Stimulated activated naive CD8-positive, alpha-beta T cell treated with anti-CD3 and anti-CD28 coated beads, Interleukin-15, Interleukin-2, amounts not matched to agents 100 U/mL and 50 U/mL, for 24 hours (primary cell): Measurements from ENCODE around the gene KRT35.

Experiments used
- ATAC-seq: fragments of 150-1000 bp; cut with Tn5 transposase; one replicate; pipeline ENCODE4 v1.10.0; 2021
- DNase-seq: peaks from one replicate; pipeline ENCODE4 v3.0.0; 2021

Gene KRT35

DNA sequence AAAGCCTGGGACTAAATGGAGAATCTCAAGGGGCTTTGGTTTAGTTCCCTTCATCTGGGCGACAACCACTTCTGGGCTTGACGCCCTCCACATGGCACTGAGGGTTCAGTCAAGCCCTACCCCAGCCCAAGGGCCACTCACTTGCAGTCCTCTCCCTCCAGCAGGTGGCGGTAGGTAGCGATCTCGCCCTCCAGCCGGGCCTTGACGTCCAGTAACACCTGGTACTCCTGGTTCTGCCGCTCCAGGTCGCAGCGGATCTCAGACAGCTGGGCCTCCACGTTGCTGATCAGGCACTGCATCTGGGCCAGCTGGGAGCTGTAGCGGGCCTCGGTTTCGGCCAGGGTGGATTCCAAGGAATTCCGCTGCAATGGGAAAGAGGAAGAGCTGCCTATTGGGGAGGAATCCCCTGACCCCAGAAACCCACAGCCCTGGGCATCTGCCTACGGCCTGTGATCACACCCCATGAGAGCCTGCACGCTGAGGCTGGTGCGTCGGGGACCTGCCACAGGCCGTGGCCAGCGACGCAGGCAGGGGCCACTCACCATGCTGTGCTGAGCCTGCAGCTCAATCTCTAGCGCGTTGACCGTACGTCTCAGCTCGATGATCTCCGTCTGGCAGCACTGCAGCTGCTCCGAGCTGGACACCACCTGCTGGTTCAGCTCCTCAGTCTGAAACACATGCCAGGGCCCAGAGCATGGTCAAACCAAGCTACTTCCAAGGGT, 6.0 kb upstream of the KRT35 start:
- no peak for ATAC-seq

DNA sequence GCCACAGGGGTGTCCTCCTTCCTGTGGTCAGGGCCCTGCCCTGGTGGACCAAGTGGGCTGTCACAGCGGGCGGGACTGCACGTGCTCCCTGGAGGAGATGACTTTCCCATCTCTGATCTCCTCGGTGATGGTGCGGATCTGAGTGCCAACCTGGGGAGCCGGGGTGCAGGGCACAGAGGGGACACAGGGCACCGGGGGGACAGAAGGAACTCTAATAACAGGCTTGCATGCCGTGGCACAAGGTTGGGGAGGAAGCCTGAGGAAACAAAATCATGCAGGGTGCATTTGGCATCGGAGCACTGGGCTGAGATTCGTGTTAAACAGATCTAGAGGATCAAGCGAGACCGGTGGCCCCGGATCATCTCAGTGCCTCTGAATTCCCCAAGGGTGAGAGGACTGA, 5.4 kb upstream of the KRT35 start:
- no peak for ATAC-seq

More for the DNA sequence above, 6.0 kb upstream of the KRT35 start:
- DNase-seq, result peak; percentile 67

DNA sequence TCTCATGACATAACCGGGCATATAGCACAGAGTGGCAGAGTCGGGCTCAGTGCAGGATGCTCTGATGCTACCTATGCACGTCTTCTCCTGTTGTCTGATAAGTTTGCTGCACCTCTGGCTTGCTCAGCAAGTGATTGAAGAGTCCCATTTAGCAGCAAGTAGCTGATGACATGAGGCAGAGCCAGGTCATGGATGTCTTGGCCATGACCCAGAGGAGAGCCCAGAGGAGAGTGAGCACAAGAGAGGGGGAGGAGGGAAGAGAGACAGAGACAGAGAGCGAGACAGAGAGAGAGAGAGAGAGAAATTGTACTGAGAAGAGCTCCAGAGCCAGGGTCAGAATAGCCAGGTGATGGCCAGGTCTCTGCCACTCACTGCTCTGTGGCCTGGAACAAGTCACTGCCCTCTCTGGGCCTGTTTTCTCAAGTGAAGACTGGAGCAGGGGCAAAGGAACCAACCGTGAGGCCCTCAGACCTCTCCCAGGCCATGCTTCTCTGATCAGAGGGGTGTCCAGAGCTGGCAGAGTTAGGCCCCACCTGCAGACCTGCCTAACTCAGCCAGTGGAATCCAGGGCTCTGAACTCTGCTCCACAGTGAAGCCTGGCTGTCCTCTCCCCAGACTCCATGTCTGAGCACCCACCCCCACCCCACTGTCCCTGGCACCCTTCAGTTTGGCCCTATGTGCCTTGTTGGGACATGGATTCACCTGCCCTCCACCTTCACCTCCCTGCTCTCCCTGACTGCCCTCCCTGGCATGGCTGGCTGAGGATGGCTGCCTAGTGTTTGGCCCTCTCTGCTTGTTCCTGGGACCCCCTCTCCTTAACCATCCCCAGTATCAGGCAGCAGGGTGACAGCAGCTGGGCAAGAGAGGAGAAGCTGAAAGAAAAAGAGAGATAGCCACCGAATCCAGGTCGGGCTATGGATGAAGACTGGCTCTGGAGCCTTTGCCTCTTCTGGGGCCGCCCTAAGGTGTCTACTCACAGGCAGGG, 4.3 kb upstream of the KRT35 start:
- no peak for ATAC-seq
- DNase-seq, result no peak

More for the DNA sequence above, 5.4 kb upstream of the KRT35 start:
- no peak for DNase-seq

DNA sequence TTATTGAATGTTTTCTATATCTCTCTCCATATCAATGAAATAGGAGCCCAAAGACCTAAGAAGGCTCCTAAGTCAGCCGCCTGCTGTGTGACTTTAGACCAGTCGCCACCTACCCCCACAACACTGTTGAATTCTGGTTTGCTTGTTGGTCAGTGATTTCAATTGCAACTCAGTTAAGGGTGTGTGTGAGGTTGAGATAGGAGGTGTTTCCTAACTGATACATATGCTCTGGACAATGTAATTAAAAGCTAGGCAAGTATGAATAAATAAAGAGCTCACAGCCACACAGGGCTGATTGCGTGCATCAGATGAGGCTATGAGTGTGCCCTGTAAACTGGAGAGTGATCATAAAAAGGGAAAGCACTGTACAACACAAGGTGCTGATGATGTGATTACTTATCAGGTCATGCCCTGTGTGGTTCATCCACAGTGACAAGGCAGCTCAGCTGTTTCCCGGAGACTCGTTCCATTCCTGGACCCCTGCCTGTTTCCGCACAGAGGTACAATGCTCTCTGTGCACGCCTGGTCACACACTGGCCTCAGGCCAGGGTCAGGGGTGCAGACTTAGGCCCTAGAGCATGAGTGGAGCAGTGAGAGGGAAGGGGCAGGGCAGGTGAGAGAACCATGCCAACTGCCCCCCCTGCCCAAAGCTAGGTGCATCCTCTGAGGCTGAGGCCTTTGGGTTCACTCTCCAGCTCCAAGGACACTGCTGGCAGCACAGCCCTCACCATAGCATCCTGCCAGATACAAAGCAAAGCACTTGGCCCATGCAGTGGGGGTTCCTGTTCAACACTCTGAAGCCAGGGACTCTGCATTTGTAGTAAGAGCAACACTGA, 3.3 kb upstream of the KRT35 start:
- no peak for ATAC-seq
- no peak for DNase-seq

DNA sequence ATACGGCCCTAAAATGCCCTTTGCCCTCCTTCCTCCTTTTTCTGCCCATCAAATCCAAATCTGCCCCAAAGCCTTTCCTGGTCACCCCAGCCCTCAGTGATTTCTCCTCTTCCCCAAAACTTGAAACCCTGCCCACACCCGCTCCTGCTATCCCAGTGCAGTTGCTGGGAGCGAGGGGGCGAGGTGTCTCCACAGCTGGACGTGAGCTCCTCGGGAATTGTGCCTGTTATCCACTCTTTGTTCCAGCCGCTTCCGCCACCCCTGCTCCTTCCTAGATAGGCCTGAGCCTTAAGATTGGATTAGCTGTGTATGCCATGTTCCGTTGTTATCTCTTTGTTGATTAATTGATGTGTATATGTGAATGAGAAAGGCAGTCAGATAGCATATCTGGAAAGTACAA, 2.6 kb upstream of the KRT35 start:
- ATAC-seq (no peak), DNase-seq (no peak)

DNA sequence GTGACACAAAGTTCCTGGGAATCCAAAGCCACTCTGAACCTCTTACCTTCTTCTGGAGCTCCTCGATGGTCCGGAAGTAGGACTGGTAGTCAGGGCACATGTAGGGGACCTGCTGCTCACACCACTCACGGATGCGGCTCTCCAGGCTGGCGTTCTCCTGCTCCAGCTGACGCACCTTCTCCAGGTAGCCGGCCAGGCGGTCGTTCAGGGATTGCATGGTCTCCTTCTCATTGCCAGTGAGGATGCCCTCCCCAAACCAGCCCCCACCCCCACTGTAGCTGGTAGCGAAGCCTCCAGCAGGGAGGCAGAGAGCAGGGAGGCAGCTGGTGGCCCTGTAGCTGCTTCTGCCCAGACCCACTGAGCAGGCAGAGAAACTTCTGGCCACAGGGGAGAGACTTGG, 370 bp downstream of the KRT35 start:
- ATAC-seq (no peak), DNase-seq (no peak)

DNA sequence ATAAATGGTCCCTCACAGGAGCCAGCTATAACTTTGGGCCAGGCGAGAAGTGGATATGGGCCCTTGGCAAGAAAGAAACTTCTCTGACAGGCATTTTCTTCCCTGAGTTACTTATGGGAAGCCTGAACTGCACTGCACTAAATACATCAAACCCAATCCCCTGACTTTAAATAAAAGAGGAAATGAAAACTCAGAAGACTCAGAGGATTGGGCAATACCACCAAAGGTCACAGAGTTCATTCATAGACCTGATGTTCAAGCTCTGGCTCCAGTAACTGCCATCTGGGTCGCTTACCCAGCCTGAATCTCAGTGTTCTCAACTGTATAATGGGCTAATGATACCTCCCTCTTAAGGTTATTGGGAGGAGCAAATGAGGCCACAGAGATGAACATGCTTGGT, 815 bp downstream of the KRT35 start:
- no peak for ATAC-seq

DNA sequence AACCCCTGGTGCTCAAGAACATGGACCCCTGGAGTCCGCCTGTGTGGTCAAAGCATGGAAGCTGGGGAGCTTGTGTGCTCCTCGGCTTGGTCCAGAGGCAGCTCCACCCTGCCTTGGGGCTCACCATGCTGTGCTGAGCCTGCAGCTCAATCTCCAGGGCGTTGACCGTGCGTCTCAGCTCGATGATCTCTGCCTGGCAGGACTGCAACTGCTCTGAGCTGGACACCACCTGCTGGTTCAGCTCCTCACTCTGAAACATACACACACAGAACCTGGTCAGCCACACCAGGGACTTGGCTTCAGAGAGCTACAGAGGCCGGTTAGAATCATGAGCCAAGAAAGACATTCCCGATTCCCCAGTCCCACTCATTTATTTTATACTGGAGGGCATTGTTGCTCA, 2.7 kb downstream of the KRT35 start:
- no peak for ATAC-seq
- DNase-seq, result no peak

More for the DNA sequence above, 815 bp downstream of the KRT35 start:
- no peak for DNase-seq

DNA sequence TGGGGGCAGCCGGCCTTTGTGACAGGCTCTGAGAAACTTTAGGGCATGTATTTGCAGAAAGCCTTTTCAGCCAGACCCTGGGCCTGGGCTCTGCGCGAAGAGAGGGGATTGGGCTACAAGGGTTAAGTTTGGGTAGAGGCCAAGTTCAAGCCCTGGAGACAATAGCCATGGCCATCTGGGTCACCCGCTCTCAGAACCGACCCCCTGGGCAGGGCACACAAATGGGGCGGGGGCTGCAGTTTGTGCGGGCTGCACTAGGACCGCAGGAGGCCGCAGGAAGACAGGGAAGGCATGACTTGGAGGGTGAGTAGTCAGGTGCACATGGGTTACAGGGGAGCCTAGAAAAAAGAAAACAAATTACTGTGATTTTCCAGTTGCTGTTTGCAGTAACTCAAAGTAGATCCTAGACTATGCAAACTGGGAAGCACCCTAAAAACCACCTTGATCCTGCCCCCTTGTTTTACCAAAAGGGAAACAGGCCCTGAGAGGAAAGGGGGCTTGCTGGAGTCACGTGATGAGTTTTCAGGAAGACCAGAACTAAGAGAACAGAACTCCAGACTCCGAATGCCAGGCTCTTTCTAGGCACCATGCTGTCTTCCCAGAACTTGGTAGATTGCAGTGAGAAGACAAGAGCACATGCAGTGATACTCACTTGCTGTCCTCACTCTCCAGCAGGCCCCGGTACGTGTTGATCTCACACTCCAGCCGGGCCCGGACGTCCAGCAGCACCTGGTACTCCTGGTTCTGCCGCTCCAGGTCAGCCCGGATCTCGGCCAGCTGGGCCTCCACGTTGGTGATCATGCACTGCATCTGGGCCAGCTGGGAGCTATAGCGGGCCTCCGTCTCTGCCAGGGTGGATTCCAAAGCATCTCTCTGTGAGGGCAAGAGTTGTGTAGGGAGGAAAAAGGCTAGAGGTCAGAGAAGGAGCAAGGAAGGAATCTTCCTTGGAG, 3.8 kb downstream of the KRT35 start:
- DNase-seq (no peak), ATAC-seq (no peak)

DNA sequence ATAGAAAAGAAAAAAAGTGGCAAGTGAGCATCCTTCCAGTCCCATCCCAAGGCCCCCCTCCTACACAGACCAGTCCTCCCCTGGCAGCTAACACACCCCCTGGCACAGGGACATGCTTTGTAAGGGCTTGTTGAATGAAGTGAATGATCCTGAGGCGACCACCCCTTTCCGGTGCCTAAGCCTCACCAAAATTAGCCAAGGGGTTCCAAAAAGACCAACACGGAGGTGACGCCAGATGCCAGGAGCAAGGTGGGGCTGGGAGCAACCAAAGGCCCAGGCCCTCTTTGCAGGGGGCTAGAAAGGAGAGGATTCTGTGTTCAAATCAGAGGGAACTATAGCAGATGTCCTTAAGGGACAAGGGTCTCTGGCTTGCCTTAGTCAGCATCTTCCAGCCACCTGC, 5.5 kb downstream of the KRT35 start:
- DNase-seq (no peak), ATAC-seq (no peak)

DNA sequence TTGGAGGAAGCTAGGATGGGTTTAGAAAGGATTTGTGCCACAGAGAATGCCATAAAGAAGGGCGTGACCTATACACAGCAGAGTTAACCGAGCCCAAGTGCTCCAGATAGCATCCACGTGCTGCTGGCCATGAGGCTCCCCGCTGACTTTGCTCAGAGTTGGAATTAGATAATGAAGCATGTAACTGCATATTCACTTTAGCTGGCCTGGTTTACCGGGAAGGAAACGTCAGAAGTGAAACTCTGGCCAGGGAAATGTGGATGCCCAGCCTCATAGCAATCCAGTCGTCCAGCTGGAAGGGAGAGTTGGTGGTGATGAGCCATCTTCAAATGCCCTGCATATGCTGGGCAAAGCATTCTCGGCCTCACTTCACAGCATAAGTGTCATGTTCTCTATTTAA, 6.1 kb downstream of the KRT35 start:
- DNase-seq, result no peak
- ATAC-seq, result no peak

DNA sequence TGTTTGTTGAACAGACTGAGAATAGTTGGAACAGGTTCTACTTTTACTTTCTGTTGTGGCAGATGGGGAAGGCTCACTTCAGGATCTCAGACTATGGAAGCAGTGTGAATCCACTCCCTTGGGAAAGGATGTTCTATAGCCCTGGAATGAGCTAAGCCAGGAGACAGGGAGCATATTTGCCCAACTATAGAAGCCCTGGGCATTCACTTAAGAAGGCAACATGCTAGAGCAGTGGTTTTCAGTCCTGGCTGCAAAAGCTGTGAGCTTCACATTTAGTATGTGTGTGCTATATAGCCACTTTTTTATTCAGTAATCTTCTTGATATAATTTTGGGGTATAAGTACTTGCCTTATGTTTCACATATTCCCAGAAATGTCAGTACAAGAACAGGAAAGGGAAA, 12.6 kb downstream of the KRT35 start:
- DNase-seq (no peak), ATAC-seq (no peak)

DNA sequence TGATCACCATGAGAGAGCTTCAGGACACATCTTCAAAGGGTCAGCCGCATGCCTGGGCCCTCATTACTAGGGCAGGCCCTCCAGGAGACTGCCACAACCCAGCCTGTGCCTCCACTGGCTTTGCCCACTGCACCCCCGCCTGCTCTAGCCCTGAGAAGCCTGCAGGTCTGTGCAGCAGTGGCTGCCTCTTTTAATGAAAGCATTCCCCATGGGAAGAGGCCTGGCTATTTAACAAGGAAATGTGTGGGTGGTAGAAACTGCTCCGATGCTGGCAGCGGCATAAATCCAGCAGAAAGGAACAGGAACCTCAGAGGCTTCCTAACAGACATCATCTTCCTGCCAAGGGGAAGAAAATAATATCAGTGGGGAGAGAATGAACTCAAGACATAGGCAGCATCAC, 13.4 kb downstream of the KRT35 start:
- ATAC-seq (no peak), DNase-seq (no peak)

DNA sequence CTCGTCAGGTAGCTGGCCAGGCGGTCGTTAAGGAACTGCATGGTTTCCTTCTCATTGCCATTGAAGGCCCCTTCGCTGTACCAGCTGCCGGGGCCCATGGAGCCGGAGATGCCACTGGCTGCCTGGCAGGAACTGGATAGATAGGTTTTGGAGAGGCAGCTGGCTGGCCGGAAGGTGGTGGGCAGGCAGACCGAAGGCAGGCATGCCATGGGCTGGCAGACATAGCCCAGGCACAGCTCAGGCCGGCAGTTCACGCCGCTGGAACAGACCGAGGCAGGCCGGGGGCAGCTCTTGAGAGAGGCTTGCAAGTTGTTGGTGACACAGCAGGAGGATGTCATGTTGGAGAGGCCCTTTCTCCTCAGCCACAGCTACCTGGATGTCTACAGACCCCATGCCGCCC, 14.0 kb downstream of the KRT35 start, which contains the start of gene KRT32:
Gene KRT32, minus strand, starts transcription at position 399 of the 400 bp plus-strand sequence. Its CDS starts 61 bp downstream, at position 338.
- ATAC-seq, result no peak
- no peak for DNase-seq

DNA sequence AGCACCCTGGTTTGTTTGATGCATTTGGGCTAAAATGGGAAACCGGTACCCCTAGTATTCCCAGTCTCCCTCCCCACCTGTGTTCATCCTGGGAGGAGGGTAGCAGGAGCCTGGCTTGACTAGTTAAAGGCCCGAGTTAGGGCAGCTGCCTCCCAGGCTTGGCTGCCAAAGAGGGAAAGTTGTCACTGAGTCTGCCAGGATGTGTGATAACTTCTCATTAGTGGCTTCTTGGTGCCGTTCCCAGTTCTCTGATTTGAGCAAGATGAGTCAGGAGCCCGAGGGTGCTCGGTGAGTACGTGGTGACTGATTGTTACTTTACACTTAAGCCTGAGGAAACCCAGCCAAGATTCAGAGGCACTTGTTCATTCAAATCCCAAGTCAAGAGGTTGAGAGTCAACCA, 16.3 kb downstream of the KRT35 start:
- DNase-seq, result no peak
- no peak for ATAC-seq

DNA sequence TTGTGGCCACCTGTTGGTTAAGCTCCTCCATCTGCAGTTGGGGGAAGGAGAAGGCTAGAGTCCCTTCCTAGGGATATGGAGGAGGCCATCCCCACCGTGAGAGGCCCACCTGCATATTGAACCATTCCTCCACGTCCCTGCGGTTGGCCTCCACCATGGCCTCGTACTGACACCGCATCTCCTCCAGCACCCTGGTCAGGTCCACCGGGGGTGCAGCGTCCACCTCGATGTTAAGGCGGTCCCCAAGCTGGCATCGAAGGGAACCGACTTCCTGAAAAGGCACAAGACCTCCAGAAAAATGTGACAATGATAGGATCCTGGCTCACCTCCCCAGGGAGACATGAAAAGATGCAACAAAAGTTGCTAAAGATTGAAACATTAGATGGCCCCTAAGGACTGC, 16.8 kb downstream of the KRT35 start:
- no peak for ATAC-seq
- DNase-seq, result no peak

DNA sequence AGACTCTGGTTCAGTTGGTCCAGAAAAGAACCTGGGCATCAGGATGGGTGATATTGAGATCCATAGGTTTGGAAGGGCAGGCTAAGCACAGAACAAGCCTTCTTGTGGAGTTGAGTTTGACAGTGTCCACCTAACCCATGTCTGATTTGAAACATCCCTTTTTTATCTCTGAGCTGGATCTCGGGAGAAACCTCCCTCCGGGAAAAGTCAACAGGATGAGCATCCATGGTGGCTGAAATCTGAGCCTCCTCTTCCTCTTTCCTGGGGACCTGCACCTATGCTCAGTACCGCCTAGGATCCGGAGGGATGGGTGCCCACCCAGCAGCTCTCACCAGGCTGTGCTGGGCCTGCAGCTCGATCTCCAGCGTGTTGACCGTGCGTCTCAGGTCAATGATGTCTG, 17.2 kb downstream of the KRT35 start:
- no peak for ATAC-seq
- DNase-seq, result no peak

DNA sequence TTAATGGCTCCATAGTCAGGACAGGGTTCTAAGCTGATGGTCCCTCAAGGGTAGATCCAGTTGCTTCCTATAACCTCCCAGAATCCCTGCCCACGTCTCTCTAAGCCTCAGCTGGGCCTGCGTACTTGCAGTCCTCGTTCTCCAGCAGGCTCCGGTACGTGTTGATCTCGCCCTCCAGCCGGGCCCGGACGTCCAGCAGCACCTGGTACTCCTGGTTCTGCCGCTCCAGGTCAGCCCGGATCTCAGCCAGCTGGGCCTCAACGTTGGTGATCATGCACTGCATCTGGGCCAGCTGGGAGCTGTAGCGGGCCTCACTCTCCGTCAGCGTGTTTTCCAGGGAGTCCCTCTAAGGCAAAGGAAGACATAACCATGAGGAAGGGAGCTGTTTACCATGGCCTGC, 18.2 kb downstream of the KRT35 start:
- no peak for DNase-seq
- no peak for ATAC-seq

DNA sequence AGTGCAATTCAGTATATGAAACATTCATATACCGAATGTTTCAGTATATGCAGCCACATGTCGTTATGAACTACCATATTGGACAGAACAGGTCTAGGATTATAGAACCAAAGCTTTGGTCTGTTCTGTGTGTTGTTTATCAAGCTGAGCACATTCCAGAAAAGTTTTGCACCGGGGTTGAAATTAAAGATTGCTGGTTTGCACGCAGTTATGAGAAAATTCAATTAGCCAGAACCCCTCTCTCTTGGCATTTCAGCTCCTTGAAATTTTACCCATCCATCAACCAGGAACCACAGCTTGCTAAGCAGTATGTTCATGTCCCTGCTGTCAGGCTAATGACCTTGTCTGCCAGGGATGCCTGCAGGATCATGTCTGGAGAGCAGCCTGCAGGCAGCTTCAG, 23.3 kb downstream of the KRT35 start:
- DNase-seq (no peak), ATAC-seq (no peak)

DNA sequence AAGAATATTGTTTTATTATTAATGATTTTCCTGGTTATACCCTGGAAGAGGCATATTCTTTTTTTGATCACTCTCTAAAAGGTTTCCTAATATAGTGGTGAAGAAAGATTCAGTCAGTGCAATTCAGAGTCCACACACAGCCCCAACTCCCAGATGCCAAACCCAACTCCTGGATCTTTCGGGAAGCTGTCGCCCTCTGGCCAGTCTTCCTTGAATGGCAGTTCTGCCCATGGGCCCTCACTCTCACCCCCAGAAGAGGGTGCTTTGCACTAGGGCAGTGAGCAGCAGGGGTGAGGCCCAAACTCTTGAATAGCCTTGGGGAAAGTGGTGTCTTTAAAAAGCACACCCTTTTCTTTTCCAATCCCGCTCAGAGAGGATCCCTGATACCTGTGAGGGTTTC, 24.7 kb downstream of the KRT35 start:
- DNase-seq (no peak), ATAC-seq (no peak)

DNA sequence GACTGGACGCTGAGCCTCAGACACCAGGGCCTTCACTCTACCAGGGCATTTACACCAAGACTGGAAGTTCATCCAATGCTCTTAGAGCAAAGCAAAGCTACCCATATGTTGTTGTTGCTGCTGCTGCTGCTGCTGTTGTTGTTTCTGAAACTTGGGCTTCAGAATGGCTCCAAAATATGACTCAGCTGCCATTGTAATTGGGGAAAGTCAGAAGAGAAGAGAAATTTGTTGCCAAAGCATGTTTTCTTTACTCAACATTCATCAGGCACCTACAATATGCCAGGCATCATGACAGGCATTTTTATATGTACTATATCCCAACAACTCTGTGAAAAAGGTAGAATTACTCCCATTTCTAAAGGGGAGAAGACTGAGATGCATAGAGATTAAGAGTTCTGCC, 25.7 kb downstream of the KRT35 start:
- ATAC-seq (no peak), DNase-seq (no peak)
